ENCODE data around the gene BTF3L4. TPM values are rescaled to one million over a fixed set of nuclear protein-coding genes. Genes with fewer than 3 reads are reported as not detected.
"Not testable (repeated sequence)": the region's sequence is repeated elsewhere in the genome, so short reads cannot be mapped to it uniquely, and the experiment has no call there.

The BTF3L4 gene
- 10 to 100 TPM; 38.4 to 38.7 TPM for total RNA-seq

- Mint-ChIP-seq H3K27me3 (ENCODE audit: low read depth) (no peaks in the 10 kb centered on the region), H3K27ac (peak within 1 kb of the TSS; percentile 98), H3K4me3 (peak within 1 kb of the TSS; percentile 94), H3K36me3 (ENCODE audit: low read depth) (peaks cover 25% of the 10 kb centered on the region), H3K9me3 (no peaks in the 10 kb centered on the region), H3K4me1 (ENCODE audit: low read depth) (peaks cover 40% of the 10 kb centered on the region)
- intact Hi-C loops (cut with micrococcal nuclease): loop anchor here (1.0 to 10.0 kb wide), 13 partner anchors 23 to 958 kb away; partner anchors contain the start of genes CC2D1B, KTI12, NRDC and ORC1
- CTCF ChIA-PET: interaction anchor here (0.5 to 1.0 kb wide), 4 partner anchors 47 to 630 kb away, joined by 3 to 4 read pairs (median 3); no protein-coding TSS in a partner anchor
- peak; percentile 98 for DNase-seq
Observed at GRCh38 chr1:52056163-52056936, at the start of gene BTF3L4. Gene BTF3L4 (plus strand): TSS chr1:52056295. CDS start chr1:52059848, 3,553 bp downstream.

GRCh38 chr1:52007215-52008002 is 48.7 kb upstream of the BTF3L4 start:
- intact Hi-C loops (cut with micrococcal nuclease): no loop called here
- CTCF ChIA-PET: no interaction called here

GRCh38 chr1:52008071-52008809 is 47.9 kb upstream of the BTF3L4 start:
- Mint-ChIP-seq H3K9me3 (no peaks in the 10 kb centered on the region), H3K27ac (no peak overlapping the region), H3K36me3 (ENCODE audit: low read depth) (no peaks in the 10 kb centered on the region), H3K27me3 (ENCODE audit: low read depth) (peaks cover 20% of the 10 kb centered on the region), H3K4me3 (no peak overlapping the region), H3K4me1 (ENCODE audit: low read depth) (no peaks in the 10 kb centered on the region)
- intact Hi-C loops (cut with micrococcal nuclease): no loop called here
- CTCF ChIA-PET: interaction anchor here (0.5 to 0.9 kb wide), 4 partner anchors 13 to 359 kb away, joined by 3 to 5 read pairs (median 3); no protein-coding TSS in a partner anchor
- no peak for DNase-seq

More at GRCh38 chr1:52007215-52008002, 48.7 kb upstream of the BTF3L4 start:
- Mint-ChIP-seq H3K4me3 (no peak overlapping the region), H3K27ac (no peak overlapping the region), H3K36me3 (ENCODE audit: low read depth) (no peaks in the 10 kb centered on the region), H3K27me3 (ENCODE audit: low read depth) (peaks cover 20% of the 10 kb centered on the region), H3K9me3 (no peaks in the 10 kb centered on the region), H3K4me1 (ENCODE audit: low read depth) (no peaks in the 10 kb centered on the region)
- no peak for DNase-seq

- H3K27me3 Mint-ChIP-seq (ENCODE audit: low read depth): no peaks in the 10 kb centered on the region
- no peaks in the 10 kb centered on the region for H3K4me1 Mint-ChIP-seq (ENCODE audit: low read depth)
- H3K9me3 Mint-ChIP-seq: no peaks in the 10 kb centered on the region
- CTCF ChIA-PET: no interaction called here
- H3K4me3 Mint-ChIP-seq: no peak overlapping the region
- intact Hi-C loops (cut with micrococcal nuclease): no loop called here
- no peak for DNase-seq
- H3K27ac Mint-ChIP-seq: no peak overlapping the region
- peaks cover 24% of the 10 kb centered on the region for H3K36me3 Mint-ChIP-seq (ENCODE audit: low read depth)
Observed at GRCh38 chr1:52022133-52022532, 34.0 kb upstream of the BTF3L4 start.

GRCh38 chr1:52026278-52026677 is 29.8 kb upstream of the BTF3L4 start:
- no peak for DNase-seq
- no peak overlapping the region for H3K4me3 Mint-ChIP-seq
- peaks cover 9% of the 10 kb centered on the region for H3K4me1 Mint-ChIP-seq (ENCODE audit: low read depth)
- peaks cover 20% of the 10 kb centered on the region for H3K36me3 Mint-ChIP-seq (ENCODE audit: low read depth)
- H3K9me3 Mint-ChIP-seq: no peaks in the 10 kb centered on the region
- H3K27me3 Mint-ChIP-seq (ENCODE audit: low read depth): no peaks in the 10 kb centered on the region
- intact Hi-C loops (cut with micrococcal nuclease): no loop called here
- H3K27ac Mint-ChIP-seq: no peak overlapping the region
- CTCF ChIA-PET: interaction anchor here (0.6 kb wide), 1 partner anchor 17 kb away, joined by 3 read pairs; no protein-coding TSS in a partner anchor

GRCh38 chr1:52028328-52028727 is 27.8 kb upstream of the BTF3L4 start:
- H3K27ac Mint-ChIP-seq: no peak overlapping the region
- H3K4me1 Mint-ChIP-seq (ENCODE audit: low read depth): peaks cover 23% of the 10 kb centered on the region
- H3K9me3 Mint-ChIP-seq: no peaks in the 10 kb centered on the region
- H3K4me3 Mint-ChIP-seq: no peak overlapping the region
- intact Hi-C loops (cut with micrococcal nuclease): no loop called here
- CTCF ChIA-PET: interaction anchor here (0.6 kb wide), 2 partner anchors 114 to 543 kb away, joined by 3 read pairs; partner anchors contain the start of gene ZFYVE9
- no peak for DNase-seq
- peaks cover 29% of the 10 kb centered on the region for H3K36me3 Mint-ChIP-seq (ENCODE audit: low read depth)
- no peaks in the 10 kb centered on the region for H3K27me3 Mint-ChIP-seq (ENCODE audit: low read depth)

GRCh38 chr1:52028839-52029238 is 27.3 kb upstream of the BTF3L4 start:
- H3K4me3 Mint-ChIP-seq; intact Hi-C loops (cut with micrococcal nuclease); H3K9me3 Mint-ChIP-seq; DNase-seq; H3K27ac Mint-ChIP-seq; H3K27me3 Mint-ChIP-seq (ENCODE audit: low read depth): not testable (repeated sequence)
- Mint-ChIP-seq H3K36me3 (ENCODE audit: low read depth) (peaks cover 27% of the 10 kb centered on the region), H3K4me1 (ENCODE audit: low read depth) (peaks cover 25% of the 10 kb centered on the region)
- CTCF ChIA-PET: interaction anchor here (0.6 kb wide), 3 partner anchors 268 to 662 kb away, joined by 3 read pairs; no protein-coding TSS in a partner anchor

- H3K36me3 Mint-ChIP-seq (ENCODE audit: low read depth): peaks cover 29% of the 10 kb centered on the region
- peak overlapping the region; percentile 90 for H3K4me3 Mint-ChIP-seq
- DNase-seq: peak; percentile 6
- CTCF ChIA-PET: interaction anchor here (0.7 kb wide), 1 partner anchor 15 kb away, joined by 4 read pairs; no protein-coding TSS in a partner anchor
- intact Hi-C loops (cut with micrococcal nuclease): loop anchor here (2.0 kb wide), 2 partner anchors 109 to 335 kb away; partner anchors contain the start of gene CC2D1B
- H3K27me3 Mint-ChIP-seq (ENCODE audit: low read depth): no peaks in the 10 kb centered on the region
- peak overlapping the region; percentile 80 for H3K27ac Mint-ChIP-seq
- peaks cover 29% of the 10 kb centered on the region for H3K4me1 Mint-ChIP-seq (ENCODE audit: low read depth)
- H3K9me3 Mint-ChIP-seq: no peaks in the 10 kb centered on the region
Observed at GRCh38 chr1:52032124-52032784, 23.8 kb upstream of the BTF3L4 start.

GRCh38 chr1:52032785-52033131 is 23.3 kb upstream of the BTF3L4 start:
- Mint-ChIP-seq H3K4me3 (peak overlapping the region; percentile 90), H3K27me3 (ENCODE audit: low read depth) (no peaks in the 10 kb centered on the region), H3K9me3 (no peaks in the 10 kb centered on the region), H3K4me1 (ENCODE audit: low read depth) (peaks cover 29% of the 10 kb centered on the region), H3K36me3 (ENCODE audit: low read depth) (peaks cover 29% of the 10 kb centered on the region), H3K27ac (peak overlapping the region; percentile 80)
- CTCF ChIA-PET: no interaction called here
- intact Hi-C loops (cut with micrococcal nuclease): loop anchor here (1.0 to 2.0 kb wide), 3 partner anchors 24 to 334 kb away; partner anchors contain the start of genes BTF3L4 and CC2D1B
- DNase-seq: peak; percentile 11

- CTCF ChIA-PET: no interaction called here
- no peaks in the 10 kb centered on the region for H3K27me3 Mint-ChIP-seq (ENCODE audit: low read depth)
- H3K36me3 Mint-ChIP-seq (ENCODE audit: low read depth): peaks cover 33% of the 10 kb centered on the region
- intact Hi-C loops (cut with micrococcal nuclease): loop anchor here (1.0 to 2.0 kb wide), 3 partner anchors 23 to 333 kb away; partner anchors contain the start of genes BTF3L4 and CC2D1B
- DNase-seq: peak; percentile 93
- peak within 1 kb of the TSS; percentile 80 for H3K27ac Mint-ChIP-seq
- peak within 1 kb of the TSS; percentile 90 for H3K4me3 Mint-ChIP-seq
- H3K4me1 Mint-ChIP-seq (ENCODE audit: low read depth): peaks cover 29% of the 10 kb centered on the region
- no peaks in the 10 kb centered on the region for H3K9me3 Mint-ChIP-seq
Observed at GRCh38 chr1:52033190-52034049, 22.7 kb upstream of the BTF3L4 start, which contains the start of gene KTI12. Gene KTI12 (minus strand): TSS chr1:52033810. CDS start chr1:52033761, 49 bp downstream.

- Mint-ChIP-seq H3K9me3 (no peaks in the 10 kb centered on the region), H3K36me3 (ENCODE audit: low read depth) (peaks cover 34% of the 10 kb centered on the region), H3K4me1 (ENCODE audit: low read depth) (peaks cover 29% of the 10 kb centered on the region), H3K27me3 (ENCODE audit: low read depth) (no peaks in the 10 kb centered on the region), H3K27ac (peak overlapping the region; percentile 80), H3K4me3 (peak overlapping the region; percentile 90)
- intact Hi-C loops (cut with micrococcal nuclease): no loop called here
- no peak for DNase-seq
- CTCF ChIA-PET: no interaction called here
Observed at GRCh38 chr1:52034050-52034384, 22.1 kb upstream of the BTF3L4 start.

All from activated naive CD4-positive, alpha-beta T cell treated with anti-CD3 and anti-CD28 coated beads for 36 hours (primary cell).